Endometrium (tissue), 2 donors: ENCODE data around the gene LGALS9B.
"Not testable (repeated sequence)": the region's sequence is repeated elsewhere in the genome, so short reads cannot be mapped to it uniquely, and the experiment has no call there.

Experiments used
- FAIRE-seq: peaks from 2 replicates; lab custom pipeline; 2012; peaks lifted over from hg19 to GRCh38; lab: Jason Lieb, UNC
- donor health status: control.
- donor health status: control.

Gene LGALS9B

DNA sequence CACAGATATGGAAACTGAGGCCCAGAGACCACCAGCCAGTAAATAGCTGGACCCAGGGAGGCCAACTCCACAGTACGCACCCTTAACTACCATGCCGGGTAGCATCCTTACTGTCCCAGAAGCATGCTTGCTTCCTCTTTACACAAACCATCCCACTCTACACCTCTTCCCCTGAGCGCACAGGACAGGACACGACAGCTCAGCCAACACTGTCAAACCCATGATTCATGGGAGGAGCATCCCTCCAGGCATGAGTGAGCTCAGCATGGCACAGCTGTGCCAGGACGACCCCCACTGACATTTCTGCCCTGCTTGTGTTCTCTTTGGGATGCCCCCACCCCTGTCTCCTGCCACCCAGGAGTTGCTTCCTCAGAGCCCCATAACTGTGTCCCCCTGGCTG is 340 bp downstream of the LGALS9B start:
- not testable (repeated sequence) for FAIRE-seq

DNA sequence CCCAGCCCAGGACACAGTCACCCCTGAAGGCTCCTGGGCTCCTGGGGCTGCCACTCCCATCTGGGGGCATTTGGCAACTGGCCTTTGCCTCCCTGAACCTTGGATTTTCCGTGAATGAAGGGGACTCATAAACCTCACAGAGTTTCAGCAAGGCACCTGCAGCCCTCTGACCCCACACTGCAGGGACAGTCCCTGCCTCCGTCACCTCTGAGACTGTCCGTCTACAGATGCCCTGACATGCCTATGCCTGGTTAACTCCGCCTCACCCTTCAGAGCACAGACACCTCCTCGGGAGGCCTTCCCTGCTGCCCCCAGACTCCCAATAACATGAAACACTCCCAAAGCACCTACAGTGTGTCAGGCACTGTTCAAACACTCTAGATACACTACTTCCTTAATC is 786 bp downstream of the LGALS9B start:
- not testable (repeated sequence) for FAIRE-seq

DNA sequence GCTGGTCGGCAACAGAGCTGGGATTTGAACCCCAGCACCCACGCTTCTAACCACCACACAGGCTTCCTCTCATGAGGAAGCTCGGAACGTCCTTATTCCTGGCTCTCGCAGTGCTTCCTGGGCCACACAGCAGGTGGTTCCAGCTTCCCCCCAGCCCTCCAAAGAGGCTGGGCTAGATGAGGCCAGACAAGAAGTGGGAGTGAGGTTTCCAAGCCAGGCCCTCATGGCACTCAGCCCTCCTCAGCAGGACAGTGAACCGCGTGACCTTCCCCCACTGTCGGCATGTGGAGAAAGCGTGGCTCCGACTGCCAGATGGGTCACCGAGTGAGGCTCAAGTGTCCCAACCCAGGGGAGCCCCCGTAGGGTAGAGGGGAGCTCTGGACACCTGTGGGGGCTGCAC is 1.8 kb downstream of the LGALS9B start:
- not testable (repeated sequence) for FAIRE-seq

DNA sequence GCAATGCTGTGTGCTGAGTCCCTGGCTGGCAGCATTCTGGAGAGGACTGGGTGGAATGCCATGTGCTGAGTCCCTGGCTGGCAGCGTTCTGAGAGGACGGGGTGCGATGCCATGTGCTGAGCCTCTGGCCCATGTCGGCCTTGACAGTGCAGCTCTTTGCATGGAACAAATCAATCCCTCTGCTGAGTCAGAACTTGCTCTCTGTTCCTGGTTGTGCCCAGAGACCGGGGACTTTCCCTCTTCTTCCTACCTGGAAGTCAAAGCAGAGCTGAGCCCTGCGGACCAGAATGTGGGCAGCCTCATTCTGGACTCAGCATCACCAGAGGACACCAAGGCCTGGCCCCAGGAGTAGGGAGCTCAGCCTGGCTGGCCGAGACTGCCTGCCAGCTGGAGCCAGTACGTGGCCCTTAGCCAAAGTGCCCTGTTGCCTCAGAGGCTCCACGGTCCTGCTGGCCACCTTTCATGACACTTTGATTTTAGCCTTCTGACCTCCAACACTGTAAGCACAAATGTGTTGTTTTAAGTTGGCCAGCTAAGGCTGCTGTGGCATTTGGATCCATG is 2.4 kb downstream of the LGALS9B start:
- not testable (repeated sequence) for FAIRE-seq

DNA sequence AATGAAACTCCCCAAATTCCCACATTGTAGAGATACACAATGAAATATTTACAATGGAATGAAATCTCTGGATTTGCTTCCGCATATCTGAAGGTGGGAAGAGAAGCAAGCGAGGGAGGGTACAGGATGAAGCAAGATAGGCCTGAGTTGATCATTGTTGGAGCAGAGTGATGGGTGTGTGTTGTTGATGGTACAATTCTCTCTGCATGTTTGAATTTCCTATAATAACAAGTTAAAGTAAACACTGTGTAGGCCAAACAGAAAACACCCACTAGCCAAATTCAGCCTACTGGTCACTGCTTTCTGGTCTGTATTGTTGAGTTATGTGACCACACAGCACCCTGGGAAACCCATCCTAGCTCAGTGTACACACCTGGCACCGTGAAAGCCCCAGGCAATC is 5.2 kb downstream of the LGALS9B start:
- FAIRE-seq: not testable (repeated sequence)

DNA sequence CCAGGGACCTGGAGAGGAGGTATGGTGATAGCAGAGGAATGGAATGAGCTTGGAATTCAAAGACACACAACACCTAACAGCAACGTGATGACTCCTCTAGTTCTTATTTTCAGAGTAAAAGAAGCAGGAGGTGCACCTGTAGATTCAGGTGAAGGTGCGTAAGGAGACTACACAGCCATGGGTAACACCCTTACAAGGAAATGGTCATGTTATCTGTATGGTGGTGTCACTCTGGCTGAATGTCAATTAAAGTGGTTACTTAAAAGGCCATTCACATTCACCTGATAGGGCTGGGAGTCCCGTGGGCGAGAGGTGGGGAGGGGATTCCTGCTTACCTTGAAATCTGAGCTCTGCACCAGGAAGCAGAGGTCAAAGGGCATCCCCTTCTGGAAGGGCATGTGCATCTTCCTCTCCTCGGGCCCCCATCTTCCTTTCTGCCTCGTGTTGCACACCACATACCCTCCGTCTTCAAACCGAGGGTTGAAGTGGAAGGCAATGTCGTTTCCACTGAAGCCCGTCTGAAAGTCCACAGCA is 9.4 kb downstream of the LGALS9B start:
- not testable (repeated sequence) for FAIRE-seq

DNA sequence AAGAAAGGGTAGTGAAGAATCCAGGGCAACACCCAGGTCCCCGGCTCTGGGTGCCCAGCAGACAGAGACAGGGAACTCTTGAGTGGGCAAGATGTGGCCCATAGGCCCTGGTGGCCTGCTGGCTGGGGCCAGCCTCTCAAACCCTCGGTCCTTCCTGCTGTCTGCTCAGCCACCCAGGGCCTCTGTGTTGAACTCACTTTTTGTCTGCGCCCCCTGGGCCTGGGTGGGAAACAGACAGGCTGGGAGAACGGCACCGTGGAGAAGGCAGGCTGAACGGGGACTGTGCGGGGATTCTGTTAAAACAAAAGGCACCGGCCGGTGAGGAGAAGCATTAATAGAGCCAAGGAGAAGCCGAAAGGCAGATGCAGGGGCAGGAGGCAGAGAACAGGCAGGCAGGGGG is 12.2 kb downstream of the LGALS9B start:
- not testable (repeated sequence) for FAIRE-seq

DNA sequence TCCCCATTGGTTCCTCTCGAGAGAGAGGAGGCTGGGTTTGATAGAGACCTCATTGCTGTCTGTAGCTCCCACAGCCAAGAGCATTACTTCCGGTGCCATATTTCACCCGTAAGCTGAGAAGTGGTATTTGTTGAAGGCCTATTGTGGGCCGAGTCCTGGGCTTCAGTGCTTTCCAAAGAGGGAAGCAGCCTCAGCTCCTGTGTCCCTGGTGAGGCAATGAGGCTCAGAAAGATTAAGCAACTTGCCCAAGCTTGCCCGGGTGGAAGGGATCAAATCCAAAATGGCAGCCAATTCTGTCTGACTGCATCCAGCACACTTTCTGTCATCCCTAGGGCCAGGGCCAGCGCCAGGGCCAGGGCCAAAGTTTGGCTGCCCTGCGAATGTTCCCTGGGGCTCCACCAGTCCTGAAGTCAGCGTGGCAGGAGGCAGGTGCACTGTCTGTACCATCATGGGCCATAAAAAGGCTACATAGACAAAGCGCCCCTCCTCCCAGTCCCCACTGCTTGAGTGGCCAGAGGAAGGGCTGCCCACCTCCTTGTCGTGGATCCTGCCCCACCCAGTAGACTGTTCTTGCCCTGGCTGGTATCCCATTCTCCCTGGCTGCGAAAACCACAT is 13.4 kb downstream of the LGALS9B start:
- not testable (repeated sequence) for FAIRE-seq

DNA sequence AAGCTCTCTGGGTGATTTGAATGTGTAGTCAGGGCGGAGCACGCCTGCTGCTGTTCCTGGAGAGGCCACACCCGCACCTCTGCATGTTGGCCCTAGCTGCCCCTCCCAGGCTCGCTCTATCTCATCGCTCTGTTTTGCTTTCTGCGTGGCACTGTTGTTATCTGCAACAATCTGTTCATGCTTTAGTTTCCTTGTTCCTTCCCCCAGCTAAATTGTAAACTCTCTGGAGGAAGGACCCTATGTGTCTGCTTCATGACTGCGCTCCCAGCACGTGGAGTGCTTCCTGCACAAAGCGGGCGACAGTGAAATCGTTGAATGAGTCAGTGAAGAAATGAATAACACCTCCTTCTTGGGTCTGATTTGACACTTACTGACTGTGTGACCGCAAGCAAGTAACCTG is 16.5 kb downstream of the LGALS9B start:
- FAIRE-seq: not testable (repeated sequence)

DNA sequence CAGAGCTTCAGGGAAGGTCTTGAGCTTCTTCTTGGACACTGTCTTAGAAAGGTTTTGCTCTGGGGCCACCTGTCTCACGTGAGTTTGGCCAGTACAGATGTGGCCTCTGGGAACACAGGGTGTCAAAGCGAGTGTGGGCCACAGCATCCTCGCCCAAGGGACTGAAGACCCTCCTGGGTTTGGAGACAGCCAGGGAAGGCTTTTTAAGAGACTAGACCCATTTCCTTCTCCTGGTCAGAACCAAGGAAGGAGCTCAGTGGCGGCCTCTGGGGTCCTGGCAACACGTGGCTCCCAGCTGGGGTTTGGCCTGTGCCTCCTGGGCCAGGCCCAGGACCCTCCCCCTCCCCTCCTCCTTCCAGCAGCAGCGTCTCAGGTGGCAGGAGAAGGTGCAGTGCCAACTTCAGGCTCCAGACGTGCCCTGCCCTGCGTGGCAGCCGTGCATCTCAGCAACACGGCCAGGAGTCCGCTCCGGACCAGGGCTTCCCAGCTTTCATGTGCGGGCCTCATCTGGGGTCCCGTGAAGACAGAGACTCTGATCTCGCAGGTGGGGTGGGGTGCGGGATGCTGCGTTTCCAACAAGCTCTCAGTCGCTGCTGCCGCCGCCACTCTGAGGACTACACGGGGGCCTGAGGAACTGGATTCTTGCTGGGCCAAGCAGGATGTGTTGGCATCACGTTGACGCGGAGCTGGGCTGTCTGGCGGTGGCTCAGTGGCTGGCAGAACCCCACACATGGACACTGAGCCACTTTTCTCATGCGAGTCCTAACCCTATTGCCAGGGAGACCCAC is 19.6 kb downstream of the LGALS9B start:
- FAIRE-seq: not testable (repeated sequence)

DNA sequence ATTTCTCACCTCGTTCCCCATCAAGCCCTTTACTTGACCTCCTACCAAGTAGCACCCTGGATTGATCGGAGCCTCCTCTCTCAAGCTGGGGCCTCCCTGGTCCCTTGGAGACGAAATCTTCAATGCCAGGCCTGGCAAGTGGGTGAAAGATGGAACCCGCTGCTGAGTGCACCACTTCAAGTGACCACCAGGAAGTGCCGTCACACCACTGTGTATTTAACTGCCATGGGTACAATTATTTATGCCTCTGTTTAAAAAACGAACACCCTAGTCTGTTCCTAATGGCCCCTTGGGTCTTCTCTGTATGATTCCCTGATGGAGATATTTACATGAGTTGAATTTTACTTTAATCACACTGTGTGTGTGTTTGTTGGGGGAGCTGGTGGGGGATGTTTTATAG is 20.4 kb downstream of the LGALS9B start:
- not testable (repeated sequence) for FAIRE-seq

DNA sequence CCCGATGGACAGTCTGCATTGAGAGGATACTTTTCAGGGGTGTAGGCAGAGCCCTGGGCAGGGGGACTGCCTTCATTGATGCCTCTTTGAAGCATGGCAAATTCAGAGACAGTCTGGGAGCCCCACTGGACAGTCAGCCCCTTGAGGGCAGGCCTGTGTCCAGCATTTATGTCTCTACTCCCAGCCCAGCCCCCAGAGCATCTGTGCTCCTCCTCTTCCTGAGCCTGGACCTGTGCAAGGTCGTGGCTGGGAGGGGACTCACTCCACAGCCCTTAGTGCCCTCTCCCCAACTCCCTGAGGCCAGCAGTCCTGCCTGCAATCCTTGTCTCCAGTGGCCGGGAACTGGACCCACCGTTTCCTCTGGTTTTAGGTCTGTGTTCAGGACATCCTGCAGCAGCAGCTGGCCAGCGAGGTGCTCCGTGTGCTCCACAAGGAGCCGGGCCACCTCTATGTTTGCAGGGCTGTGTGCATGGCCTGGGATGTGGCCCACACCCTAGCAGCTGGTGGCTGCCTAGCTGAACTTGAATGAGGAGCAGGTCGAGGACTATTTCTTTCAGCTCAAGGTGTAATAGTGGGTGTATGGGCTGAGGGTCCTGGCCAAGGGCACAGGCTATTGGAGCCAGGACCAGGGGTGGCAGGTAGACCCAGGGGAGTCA is 22.6 kb downstream of the LGALS9B start:
- not testable (repeated sequence) for FAIRE-seq

DNA sequence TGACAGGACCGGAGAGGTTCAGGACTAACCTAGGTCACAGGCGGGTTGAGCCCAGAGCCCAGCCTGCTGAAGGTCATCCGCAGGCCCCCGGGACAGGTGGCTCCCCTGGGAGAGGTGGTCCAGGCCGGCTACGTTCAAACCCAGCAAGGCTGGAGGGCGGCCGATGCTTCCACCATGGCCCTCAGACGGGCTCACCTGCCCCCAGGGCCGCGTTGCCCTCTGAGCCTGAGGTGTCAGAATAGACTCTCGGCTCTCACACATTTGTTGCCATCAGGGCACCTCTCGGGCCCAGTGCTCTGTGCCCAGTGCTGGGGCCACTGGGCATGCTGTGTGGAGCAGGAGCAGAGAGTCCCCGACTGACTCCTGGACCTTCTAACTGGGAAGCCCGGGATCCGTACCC is 23.2 kb downstream of the LGALS9B start:
- not testable (repeated sequence) for FAIRE-seq

DNA sequence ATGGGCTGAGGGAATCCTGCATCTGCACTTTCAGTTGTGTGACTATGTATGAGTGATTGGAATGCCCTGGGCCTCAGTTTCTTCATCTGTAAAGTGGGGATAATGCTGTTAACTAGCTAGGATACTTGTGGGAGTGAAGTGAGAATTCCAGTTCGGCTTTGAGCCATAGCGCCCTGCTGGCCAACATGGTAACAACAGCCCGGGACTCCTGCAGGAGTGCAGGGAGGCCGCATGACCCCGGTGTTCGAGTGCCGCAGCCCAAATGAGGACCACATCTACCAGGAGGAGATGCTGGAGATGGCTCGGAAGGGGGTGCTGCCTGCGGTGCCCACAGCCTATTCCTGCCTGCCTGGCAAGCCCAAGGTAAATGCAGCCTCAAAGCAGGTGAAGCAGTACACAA is 23.7 kb downstream of the LGALS9B start:
- FAIRE-seq: not testable (repeated sequence)

DNA sequence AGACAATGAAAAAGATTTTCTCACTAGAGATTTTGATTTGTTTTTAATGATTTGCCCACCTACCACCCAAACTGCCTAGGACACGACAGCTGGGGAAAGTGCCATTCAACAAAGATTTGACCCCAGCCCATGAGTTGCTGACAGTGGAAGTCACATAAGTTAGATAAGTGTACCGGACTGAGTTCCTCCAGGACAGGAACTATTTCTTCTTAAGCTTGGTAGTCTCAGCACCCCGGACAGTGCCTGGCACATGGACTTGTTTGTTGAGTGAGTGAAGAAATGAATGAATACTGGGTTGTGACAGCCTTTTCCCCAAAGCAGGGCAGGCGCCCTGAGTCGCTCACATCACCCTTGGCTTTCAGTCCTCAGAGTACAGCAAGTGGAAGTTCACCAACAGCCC is 26.7 kb downstream of the LGALS9B start:
- FAIRE-seq: not testable (repeated sequence)

DNA sequence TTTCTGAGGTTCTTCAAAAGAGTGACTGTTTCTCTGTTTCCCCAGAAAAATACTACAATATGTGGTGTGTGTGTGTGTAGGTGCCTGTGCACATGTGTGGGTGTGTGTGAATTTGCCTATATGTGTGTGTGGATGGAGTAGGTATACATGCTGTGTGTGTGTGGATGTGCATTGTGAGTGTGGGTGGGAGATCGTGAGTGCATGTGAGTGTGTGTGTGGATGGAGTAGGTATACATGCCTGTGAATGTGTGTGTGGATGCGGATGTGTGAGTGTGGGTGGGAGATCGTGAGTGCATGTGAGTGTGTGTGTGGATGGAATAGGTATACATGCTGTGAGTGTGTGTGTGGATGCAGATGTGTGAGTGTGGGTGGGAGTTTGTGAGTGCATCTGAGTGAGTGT is 32.2 kb downstream of the LGALS9B start:
- not testable (repeated sequence) for FAIRE-seq

DNA sequence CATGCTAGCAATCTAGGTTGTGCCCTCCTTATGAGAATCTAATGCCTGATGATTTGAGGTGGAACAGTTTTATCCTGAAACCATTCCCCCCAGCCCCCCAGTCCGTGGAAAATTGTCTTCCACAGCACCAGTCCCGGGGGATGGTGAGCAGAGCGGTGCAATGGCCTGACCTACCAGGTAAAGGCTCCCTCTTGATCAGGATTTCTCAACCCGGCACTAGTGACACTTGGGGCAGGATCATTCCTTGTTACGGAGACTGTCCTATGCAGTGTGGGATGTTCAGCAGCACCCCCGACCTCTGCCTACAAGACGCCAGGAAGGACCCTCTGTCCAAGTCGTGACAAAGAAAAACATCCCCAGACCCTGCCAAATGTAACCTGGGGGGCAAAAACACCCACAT is 34.0 kb downstream of the LGALS9B start:
- not testable (repeated sequence) for FAIRE-seq

DNA sequence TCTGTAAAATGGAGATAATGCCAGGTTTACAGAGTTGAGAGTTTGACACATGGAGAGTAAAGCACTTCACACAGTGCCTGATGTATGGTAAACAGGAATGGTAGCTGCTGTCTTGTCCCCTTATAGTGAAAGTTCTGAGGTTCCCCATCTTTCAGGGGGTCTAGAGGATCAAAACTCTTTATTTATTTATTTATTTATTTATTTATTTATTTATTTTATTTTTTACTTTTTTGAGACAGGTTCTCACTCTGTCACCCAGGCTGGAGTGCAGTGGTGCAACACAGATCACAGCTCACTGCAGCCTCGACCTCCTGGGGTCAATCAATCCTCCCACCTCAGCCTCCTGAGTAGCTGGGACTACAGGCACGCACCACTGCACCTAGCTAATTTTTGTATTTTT is 40.1 kb downstream of the LGALS9B start:
- not testable (repeated sequence) for FAIRE-seq

DNA sequence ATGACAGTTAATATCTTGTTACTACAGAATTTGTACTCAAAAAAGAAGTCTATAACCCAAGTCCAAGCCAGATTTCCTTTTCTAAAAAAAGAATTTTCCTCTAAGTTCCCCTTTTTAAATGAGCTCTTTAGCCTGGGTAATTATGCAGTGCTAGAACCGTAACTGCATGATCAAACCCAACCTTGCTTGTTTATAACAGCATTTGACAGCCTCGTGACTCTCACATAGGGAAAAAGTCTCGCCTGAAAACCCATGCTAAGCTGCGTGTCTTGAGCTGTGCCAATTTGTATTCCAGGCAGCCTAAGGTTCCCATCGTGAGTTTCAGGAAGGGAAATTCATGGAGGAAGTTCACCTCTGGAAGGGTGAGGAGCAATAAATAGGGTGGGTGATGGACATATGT is 44.5 kb downstream of the LGALS9B start:
- not testable (repeated sequence) for FAIRE-seq

DNA sequence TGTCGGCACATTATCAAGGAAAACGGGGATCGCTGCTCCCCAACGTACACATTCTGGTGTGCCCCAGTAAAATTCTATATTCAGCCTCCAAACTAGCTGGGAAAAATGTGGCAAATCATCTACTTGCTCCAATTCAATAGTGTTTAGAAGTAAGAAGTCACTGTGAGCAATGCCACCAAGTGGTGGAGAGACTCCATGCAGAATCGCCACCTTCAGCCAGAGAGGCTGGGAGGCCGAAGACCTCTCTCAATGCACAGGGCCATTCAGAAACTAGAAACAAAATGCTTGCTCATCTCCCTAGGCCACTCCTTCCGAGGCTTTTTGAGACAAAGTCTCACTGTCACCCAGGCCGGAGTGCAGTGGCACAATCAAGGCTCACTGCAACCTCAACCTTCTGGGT is 48.5 kb downstream of the LGALS9B start:
- not testable (repeated sequence) for FAIRE-seq

DNA sequence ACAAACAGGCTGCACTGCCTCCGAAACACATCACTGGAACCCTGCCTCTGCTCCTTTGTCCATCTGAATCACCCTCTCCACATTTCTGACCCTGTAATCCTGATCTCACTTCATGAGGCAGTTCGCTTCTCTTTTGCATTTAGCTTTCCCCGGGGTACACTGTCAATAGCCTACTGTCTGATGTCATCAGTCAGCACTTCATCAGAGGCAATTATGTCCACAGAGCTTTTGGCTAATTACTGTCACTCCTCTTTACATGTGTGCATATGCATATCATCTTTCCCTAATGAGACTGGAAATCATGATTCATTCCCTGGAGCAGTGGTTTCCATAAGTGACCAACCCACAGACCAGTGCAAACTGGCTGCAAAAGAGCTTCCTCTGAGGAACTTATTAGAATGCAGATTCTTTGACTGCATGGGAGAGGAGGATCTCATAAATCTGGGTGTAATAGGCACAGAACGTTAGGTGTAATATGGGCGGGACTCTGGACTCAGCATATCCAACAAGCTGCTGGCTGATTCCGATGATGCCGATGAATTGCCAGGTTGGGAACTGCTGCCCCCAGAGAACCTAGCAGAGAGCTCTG is 49.8 kb downstream of the LGALS9B start:
- FAIRE-seq: not testable (repeated sequence)

DNA sequence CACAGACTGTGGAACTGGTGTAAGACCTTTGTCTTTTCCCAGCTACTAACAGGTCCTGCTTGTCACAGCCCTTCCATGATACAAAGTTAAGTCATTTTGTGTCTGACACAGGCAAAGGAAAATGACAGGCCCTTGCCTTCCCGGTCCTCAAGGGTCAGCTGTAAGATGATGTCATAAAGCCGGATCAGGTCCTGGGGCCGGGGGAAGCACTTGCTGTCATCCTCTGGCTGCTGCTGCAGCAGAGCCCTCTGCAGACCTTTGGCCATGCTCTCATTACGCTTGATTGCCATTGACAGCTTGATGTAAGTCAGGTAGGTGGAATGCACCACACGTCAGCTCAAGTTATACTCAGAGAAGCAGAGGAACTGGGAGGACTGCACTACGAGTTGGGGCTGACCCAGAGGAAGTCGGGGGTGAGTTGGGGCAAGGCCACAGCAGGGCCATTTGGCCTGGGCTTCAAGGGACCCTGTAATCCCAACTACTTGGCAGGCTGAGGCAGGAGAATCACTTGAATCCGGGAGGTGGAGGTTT is 50.9 kb downstream of the LGALS9B start:
- not testable (repeated sequence) for FAIRE-seq
